CD4-positive, alpha-beta T cell treated with Interferon gamma for 1 hour (primary cell): ENCODE data around the gene RALGPS1.

Experiments used
- DNase-seq: peaks from one replicate; pipeline ENCODE4 v3.0.0-alpha.2; 2020

The RALGPS1 gene

GRCh38 chr9:127267793-127268525 lies 353.4 kb downstream of the RALGPS1 start:
- no peak for DNase-seq

DNA sequence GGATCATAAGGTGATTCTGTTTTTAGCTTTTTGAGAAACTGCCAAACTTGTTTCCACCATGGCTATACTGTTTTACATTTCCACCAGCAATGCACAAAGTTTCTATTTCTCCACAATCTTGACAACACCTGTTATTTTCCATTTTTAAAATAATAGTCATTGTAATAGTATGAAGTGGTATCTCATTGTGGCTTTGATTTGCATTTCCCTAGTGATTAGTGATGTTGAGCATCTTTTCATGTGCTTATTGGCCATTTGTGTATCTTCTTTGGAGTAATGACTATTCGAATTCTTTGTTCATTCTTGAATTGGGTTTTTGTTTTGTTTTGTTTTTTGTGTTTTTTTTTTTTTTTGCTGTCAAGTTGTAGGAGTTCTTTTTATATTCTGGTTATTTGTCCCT lies 354.9 kb downstream of the RALGPS1 start:
- no peak for DNase-seq
